Pancreas (tissue), 8 donors: ENCODE results near the gene PRPH. TPM values are rescaled to one million over a fixed set of nuclear protein-coding genes. Genes with fewer than 3 reads are reported as not detected.

ENCODE experiments used
- polyA plus RNA-seq, 2 donors: library from polyadenylated mRNA; stranded (reverse); fragments of 200-250 nt; gene quantifications; one replicate each; pipeline ENCODE4 v1.2.3, GENCODE V29; 2013
- total RNA-seq, 6 donors: library from RNA; stranded (reverse); fragmentation: NEBNext Ultra II Directional in 4 of 6; extraction: Animal tissue kit (Norgen Biotek cat#: 25700) in 4 of 6; gene quantifications; one replicate each; pipeline versions ENCODE4 v1.2.1 to v1.2.4, GENCODE V29; 2021 to 2023
- donor health status: healthy with polysubstance abuse.
- donor health status: DM: no; HTN: no; CAD: no; lungs with moderate emphysema.
- donor health status: DM: no; HTN: no; CAD: no.
- donor health status: Bipolar disorder and iron deficiency.
- donor health status: DM: yes; HTN: yes; CAD: no.
- donor health status: DM: no; HTN: no; CAD: no.
- donor health status: DM: no; HTN: no; CAD: no.
- donor health status: DM: yes; HTN: yes; CAD: no.

Gene PRPH
- total and polyA plus RNA-seq, 8 donors: 0.44 to 18.7 (median 1.1) TPM

Other genes starting within 250 kb of the PRPH start
- gene KMT2D, start 234.4 kb upstream of the PRPH start, total RNA-seq: 10 to 100 TPM; 35.8 to 53.0 (median 39.5) TPM
- gene KMT2D, start 234.4 kb upstream of the PRPH start, polyA plus RNA-seq: 10 to 100 TPM; 20.0 to 79.3 TPM
- gene RHEBL1, start 225.2 kb upstream of the PRPH start, total RNA-seq: under 1 TPM in 3 of 6 donors, not detected in 3; 0.14 to 0.25 (median 0.18) TPM
- gene RHEBL1, start 225.2 kb upstream of the PRPH start, polyA plus RNA-seq: under 1 TPM; 0.38 to 0.63 TPM
- gene DHH, start 200.3 kb upstream of the PRPH start, total RNA-seq: under 1 TPM in 5 of 6 donors, not detected in 1; 0.03 to 0.53 (median 0.24) TPM
- under 1 TPM; 0.11 to 0.14 TPM for gene DHH, start 200.3 kb upstream of the PRPH start, polyA plus RNA-seq
- 10 to 100 TPM; 12.9 to 37.6 (median 20.4) TPM for gene LMBR1L, start 184.3 kb upstream of the PRPH start, total RNA-seq
- 10 to 100 TPM; 46.6 to 76.5 TPM for gene LMBR1L, start 184.3 kb upstream of the PRPH start, polyA plus RNA-seq
- gene TUBA1B, start 163.8 kb upstream of the PRPH start, total RNA-seq: 100 to 1,000 TPM in 3 of 6 donors, 10 to 100 TPM in 3; 43.1 to 185 (median 108) TPM
- 100 to 1,000 TPM in 1 of 2 donors, 10 to 100 TPM in 1; 92.0 to 214 TPM for gene TUBA1B, start 163.8 kb upstream of the PRPH start, polyA plus RNA-seq
- gene TUBA1A, start 106.1 kb upstream of the PRPH start, total RNA-seq: 10 to 100 TPM in 5 of 6 donors, 1 to 10 TPM in 1; 9.1 to 93.8 (median 21.4) TPM
- gene TUBA1A, start 106.1 kb upstream of the PRPH start, polyA plus RNA-seq: 10 to 100 TPM; 31.1 to 86.8 TPM
- 10 to 100 TPM; 20.8 to 47.0 (median 33.5) TPM for gene TUBA1C, start 30.1 kb upstream of the PRPH start, total RNA-seq
- gene TUBA1C, start 30.1 kb upstream of the PRPH start, polyA plus RNA-seq: 10 to 100 TPM; 30.3 to 47.0 TPM
- 1 to 10 TPM in 1 of 6 donors, under 1 TPM in 4, not detected in 1; 0.08 to 1.3 (median 0.41) TPM for gene TROAP, start 28.1 kb downstream of the PRPH start, total RNA-seq
- gene TROAP, start 28.1 kb downstream of the PRPH start, polyA plus RNA-seq: under 1 TPM; 0.46 to 0.52 TPM
- not detected for gene C1QL4, start 42.0 kb downstream of the PRPH start, total RNA-seq
- gene C1QL4, start 42.0 kb downstream of the PRPH start, polyA plus RNA-seq: not detected
- 10 to 100 TPM in 2 of 6 donors, 1 to 10 TPM in 4; 5.6 to 11.9 (median 8.3) TPM for gene DNAJC22, start 51.7 kb downstream of the PRPH start, total RNA-seq
- 1 to 10 TPM; 4.0 to 7.6 TPM for gene DNAJC22, start 51.7 kb downstream of the PRPH start, polyA plus RNA-seq
- 10 to 100 TPM in 2 of 6 donors, 1 to 10 TPM in 4; 7.2 to 12.5 (median 8.6) TPM for gene SPATS2, start 72.3 kb downstream of the PRPH start, total RNA-seq
- 10 to 100 TPM; 10.1 to 10.6 TPM for gene SPATS2, start 72.3 kb downstream of the PRPH start, polyA plus RNA-seq
- 1 to 10 TPM in 2 of 6 donors, under 1 TPM in 4; 0.55 to 1.7 (median 0.91) TPM for gene KCNH3, start 243.9 kb downstream of the PRPH start, total RNA-seq
- 1 to 10 TPM; 2.3 to 3.2 TPM for gene KCNH3, start 243.9 kb downstream of the PRPH start, polyA plus RNA-seq